A549 (cell line): Measurements from ENCODE around the gene ZEB1. TPM values are rescaled to one million over a fixed set of nuclear protein-coding genes. Genes with fewer than 3 reads are reported as not detected.
"Not testable (repeated sequence)": the region's sequence is repeated elsewhere in the genome, so short reads cannot be mapped to it uniquely, and the experiment has no call there.

ENCODE experiments used
- ATAC-seq, 2 experiments: fragments of 200-7000 bp in 1 of 2; fragments of >200 bp in 1 of 2; cut with Nextera tagmentation in 1 of 2; cut with Tn5 transposase in 1 of 2; 3 replicates each; pipeline versions ENCODE4 v1.8.0 to v1.9.1; 2018 to 2020; ENCODE audit warnings: mild to moderate bottlenecking in 1 of 2, moderate library complexity in 1 of 2
- CTCF ChIA-PET: fragments of 300-600 bp; sonication (Branson Sonifier 250); formaldehyde crosslinking; extraction: SDS; loops from one replicate; lab custom pipeline; 2021; ENCODE audit warnings: antibody characterized with exemption, inconsistent platforms; lab: Yijun Ruan, JAX
- POLR2A ChIA-PET: fragments of 350-600 bp; formaldehyde crosslinking; extraction: SDS; loops from one replicate; lab custom pipeline; 2021; ENCODE audit warnings: antibody characterized with exemption, inconsistent platforms; lab: Yijun Ruan, JAX
- DNase-seq, 2 experiments: peaks; one replicate each; pipeline versions ENCODE4 v3.0.0 to v3.0.0-alpha.2; 2011 to 2016; ENCODE audit warnings: low read depth in 1 of 2, low spot score in 1 of 2
- FAIRE-seq: peaks from 2 replicates; lab custom pipeline; 2011; peaks lifted over from hg19 to GRCh38; lab: Jason Lieb, UNC
- H3K27ac ChIP-seq, 2 experiments: fragments of >200 bp; sonication (Bioruptor Twin); formaldehyde crosslinking; 3 replicates each; pipeline ENCODE4 v1.5.1; 2016 to 2017
- H3K4me1 ChIP-seq: fragments of >200 bp; sonication (Bioruptor Twin); formaldehyde crosslinking; 3 replicates; pipeline ENCODE4 v1.6.1; 2016
- H3K4me2 ChIP-seq: fragments of >200 bp; sonication (Bioruptor Twin); formaldehyde crosslinking; 3 replicates; pipeline ENCODE4 v1.6.1; 2016
- H3K4me3 ChIP-seq: fragments of >200 bp; sonication (Bioruptor Twin); formaldehyde crosslinking; 3 replicates; pipeline ENCODE4 v1.5.1; 2016
- H3K9me3 ChIP-seq: fragments of >200 bp; sonication (Bioruptor Twin); formaldehyde crosslinking; 3 replicates; pipeline ENCODE4 v1.6.1; 2016
- CBX2 ChIP-seq: fragments of 200-600 bp; sonication (generic); IDR thresholded peaks from 2 replicates; pipeline ENCODE4 v1.6.1; 2016; ENCODE audit warnings: low read depth, mild to moderate bottlenecking, borderline replicate concordance
- CBX8 ChIP-seq: fragments of 200-600 bp; sonication (generic); IDR thresholded peaks from 2 replicates; pipeline ENCODE4 v1.6.1; 2016
- CEBPB ChIP-seq, 2 experiments: fragments of >200 bp in 1 of 2; sonication (Bioruptor Twin) in 1 of 2; formaldehyde crosslinking in 1 of 2; IDR thresholded peaks; 2 replicates each; pipeline ENCODE4 v1.6.1; 2012 to 2016
- CHD2 ChIP-seq: fragments of 150-350 bp; IDR thresholded peaks from 2 replicates; pipeline ENCODE4 v1.6.1; 2014; ENCODE audit warnings: low read length; ENCODE audit not compliant: partially characterized antibody
- CHD4 ChIP-seq: fragments of 200-600 bp; sonication (generic); IDR thresholded peaks from 2 replicates; pipeline ENCODE4 v1.6.1; 2016; ENCODE audit warnings: antibody characterized with exemption, mild to moderate bottlenecking, borderline replicate concordance
- CTCF ChIP-seq: fragments of >200 bp; sonication (Bioruptor Twin); formaldehyde crosslinking; IDR thresholded peaks from 3 replicates; pipeline ENCODE4 v1.5.1; 2016
- E2F6 ChIP-seq: IDR thresholded peaks from 2 replicates; pipeline ENCODE4 v1.6.1; 2012; ENCODE audit warnings: low read depth, borderline replicate concordance
- EHMT2 ChIP-seq: fragments of 200-600 bp; sonication (generic); IDR thresholded peaks from 2 replicates; pipeline ENCODE4 v1.6.1; 2016; ENCODE audit warnings: antibody characterized with exemption, low read depth, mild to moderate bottlenecking, moderate library complexity
- ELK1 ChIP-seq: fragments of 150-350 bp; IDR thresholded peaks from 2 replicates; pipeline ENCODE4 v1.6.1; 2014; ENCODE audit warnings: low read depth, mild to moderate bottlenecking, low read length
- ESRRA ChIP-seq: fragments of 150-350 bp; IDR thresholded peaks from 2 replicates; pipeline ENCODE4 v1.6.1; 2014; ENCODE audit warnings: mild to moderate bottlenecking, low read length, borderline replicate concordance
- FOSL2 ChIP-seq, 2 experiments: fragments of 450-650 bp in 1 of 2; fragments of >200 bp in 1 of 2; sonication (Bioruptor Twin) in 1 of 2; formaldehyde crosslinking; IDR thresholded peaks; 2 replicates each; pipeline versions ENCODE4 v1.5.0 to v1.6.1; 2016 to 2020; ENCODE audit warnings: mild to moderate bottlenecking in 1 of 2, moderate library complexity in 1 of 2
- FOXS1 ChIP-seq: fragments of 250-450 bp; sonication (Bioruptor Pico); IDR thresholded peaks from 2 replicates; pipeline ENCODE4 v1.5.0; 2020; ENCODE audit warnings: mild to moderate bottlenecking, moderate library complexity
- HDAC2 ChIP-seq: fragments of 200-600 bp; sonication (generic); IDR thresholded peaks from 2 replicates; pipeline ENCODE4 v1.6.1; 2016
- HEYL ChIP-seq: fragments of 250-450 bp; sonication (Bioruptor Pico); IDR thresholded peaks from 2 replicates; pipeline ENCODE4 v1.8.0; 2021; ENCODE audit warnings: mild to moderate bottlenecking, moderate library complexity
- HOXA7 ChIP-seq: fragments of 250-450 bp; sonication (Bioruptor Pico); IDR thresholded peaks from 2 replicates; pipeline ENCODE4 v1.5.0; 2020; ENCODE audit warnings: mild to moderate bottlenecking, moderate library complexity
- HOXB13 ChIP-seq: fragments of 250-450 bp; sonication (Bioruptor Pico); IDR thresholded peaks from 2 replicates; pipeline ENCODE4 v1.5.0; 2020; ENCODE audit warnings: low read depth, mild to moderate bottlenecking, moderate library complexity
- JUN ChIP-seq, 2 experiments: fragments of >200 bp; sonication (Bioruptor Twin); formaldehyde crosslinking; IDR thresholded peaks; 2 replicates in 1 of 2; 3 replicates in 1 of 2; pipeline ENCODE4 v1.6.1; 2016 to 2017
- JUNB ChIP-seq: fragments of >200 bp; sonication (Bioruptor Twin); formaldehyde crosslinking; IDR thresholded peaks from 2 replicates; pipeline ENCODE4 v1.6.1; 2016
- KDM5A ChIP-seq: fragments of 200-600 bp; sonication (generic); IDR thresholded peaks from 2 replicates; pipeline ENCODE4 v1.6.1; 2016; ENCODE audit warnings: antibody characterized with exemption, mild to moderate bottlenecking
- NFE2L2 ChIP-seq: fragments of 150-350 bp; conservative IDR thresholded peaks from 2 replicates; pipeline ENCODE4 v1.6.1; 2014; ENCODE audit warnings: low read length
- POLR2A ChIP-seq: IDR thresholded peaks from 2 replicates; pipeline ENCODE4 v1.6.1; 2012; ENCODE audit warnings: mild to moderate bottlenecking, low read length
- RFX5 ChIP-seq: fragments of 450-650 bp; IDR thresholded peaks from 2 replicates; pipeline ENCODE4 v1.7.1; 2014; ENCODE audit warnings: antibody characterized with exemption, mild to moderate bottlenecking, moderate library complexity
- SMC3 ChIP-seq: fragments of >200 bp; sonication (Bioruptor Twin); formaldehyde crosslinking; IDR thresholded peaks from 3 replicates; pipeline ENCODE4 v1.6.1; 2018; ENCODE audit warnings: inconsistent platforms
- SREBF2 ChIP-seq: fragments of 450-650 bp; IDR thresholded peaks from 2 replicates; pipeline ENCODE4 v1.6.1; 2014; ENCODE audit warnings: mild to moderate bottlenecking, moderate library complexity
- TP53 ChIP-seq: fragments of 250-450 bp; sonication (Bioruptor Pico); IDR thresholded peaks from 2 replicates; pipeline ENCODE4 v1.5.0; 2021; ENCODE audit warnings: mild to moderate bottlenecking, moderate library complexity
- ZNF302 ChIP-seq: fragments of 250-450 bp; sonication (Bioruptor Pico); IDR thresholded peaks from 2 replicates; pipeline ENCODE4 v1.9.0; 2021; ENCODE audit warnings: inconsistent platforms, mild to moderate bottlenecking, moderate library complexity
- WGBS: methylation state at CpG from one replicate; pipeline ENCODE4 v1.1.6; 2017; ENCODE audit errors: missing lambda C conversion rate; 5-methylcytosine and 5-hydroxymethylcytosine counted together
- polyA plus RNA-seq, 4 experiments: library from polyadenylated mRNA; depleted of rRNA in 3 of 4; stranded (reverse); fragments of >200 nt; fragmentation: RNase III in 1 of 4; extraction: RNeasy Plus Mini Kit Qiagen cat#74134 plus additional on column Dnase treatment in 1 of 4; gene quantifications; 2 replicates in 3 of 4; 3 replicates in 1 of 4; pipeline ENCODE4 v1.2.3, GENCODE V29; 2011 to 2017

The ZEB1 gene
- polyA plus RNA-seq, 2 of the 4 experiments (the other 2 are of a cell fraction), result 8.1 to 23.8 TPM

- Histone ChIP-seq H3K4me2 (no peak overlapping the region), H3K4me3 (no peak overlapping the region), H3K4me1 (no peaks in the 10 kb centered on the region), H3K9me3 (no peaks in the 10 kb centered on the region), H3K27ac (no peak overlapping the region)
- POLR2A ChIA-PET, result no interaction called here
- FAIRE-seq (no peak), ATAC-seq (no peak), DNase-seq (no peak)
- no peak for TF ChIP-seq E2F6
- TF ChIP-seq KDM5A, result no peak
- TF ChIP-seq FOSL2 (IDR thresholded peaks at IDR 0.05), result no peak
- no peak for TF ChIP-seq FOSL2 (CRISPR knock-in tag; IDR thresholded peaks at IDR 0.05)
- TF ChIP-seq CHD2, result no peak
- TF ChIP-seq ESRRA, result no peak
- TF ChIP-seq NFE2L2, result no peak
- TF ChIP-seq HEYL (CRISPR knock-in tag), result no peak
- TF ChIP-seq FOXS1 (CRISPR knock-in tag), result no peak
- no peak for TF ChIP-seq CBX2
- no peak for TF ChIP-seq JUN (IDR thresholded peaks at IDR 0.05)
- TF ChIP-seq SREBF2, result no peak
- CTCF ChIA-PET, result no interaction called here
Observed at GRCh38 chr10:31399631-31400030, 80.6 kb downstream of the ZEB1 start.

- TF ChIP-seq FOXS1 (CRISPR knock-in tag) (no peak), E2F6 (no peak), HOXB13 (CRISPR knock-in tag) (no peak), HDAC2 (no peak), CTCF (no peak), HOXA7 (CRISPR knock-in tag) (no peak), ELK1 (no peak)
- ChIA-PET CTCF (no interaction called here), POLR2A (interaction anchor here (1.1 kb wide), 1 partner anchor 17 kb away, joined by 3 read pairs; no protein-coding TSS in a partner anchor)
- 74% methylated on average over 3 of the region's 3 CpGs for WGBS
- Histone ChIP-seq H3K4me2 (no peak overlapping the region), H3K27ac (no peak overlapping the region), H3K9me3 (no peaks in the 10 kb centered on the region), H3K4me3 (no peak overlapping the region), H3K4me1 (no peaks in the 10 kb centered on the region)
- ATAC-seq (no peak), DNase-seq (no peak), FAIRE-seq (no peak)
Observed at GRCh38 chr10:31401287-31401686, 82.3 kb downstream of the ZEB1 start.

GRCh38 chr10:31404640-31405039 lies 85.6 kb downstream of the ZEB1 start:
- H3K27ac ChIP-seq, result no peak overlapping the region
- H3K4me1 ChIP-seq, result no peaks in the 10 kb centered on the region
- no peak for FAIRE-seq
- 0 out of 3 replicates have a peak, but pooled peaks cover 4% of the 10 kb centered on the region for H3K9me3 ChIP-seq
- ATAC-seq, result no peak
- no peak overlapping the region for H3K4me2 ChIP-seq
- CTCF ChIA-PET, result no interaction called here
- TF ChIP-seq SMC3 (no peak), NFE2L2 (no peak), CBX8 (no peak), TP53 (CRISPR knock-in tag) (no peak), EHMT2 (no peak), POLR2A (no peak), JUNB (no peak), ZNF302 (CRISPR knock-in tag) (no peak), RFX5 (no peak), SREBF2 (no peak), CHD4 (no peak), CEBPB (IDR thresholded peaks at IDR 0.05) (no peak), CBX2 (no peak)
- TF ChIP-seq, all 56 proteins: peak for 0
- no peak for DNase-seq
- no peak overlapping the region for H3K4me3 ChIP-seq
- POLR2A ChIA-PET, result no interaction called here

- H3K4me1 ChIP-seq, ATAC-seq, H3K4me3 ChIP-seq, FAIRE-seq, CTCF ChIA-PET, H3K4me2 ChIP-seq, POLR2A ChIA-PET, H3K9me3 ChIP-seq, H3K27ac ChIP-seq, DNase-seq: not testable (repeated sequence)
- 96% methylated on average over 3 of the region's 3 CpGs for WGBS
Observed at GRCh38 chr10:31405829-31406228, 86.8 kb downstream of the ZEB1 start.

GRCh38 chr10:31412397-31412796 lies 93.4 kb downstream of the ZEB1 start:
- H3K4me2 ChIP-seq, FAIRE-seq, DNase-seq, POLR2A ChIA-PET, H3K4me3 ChIP-seq, CTCF ChIA-PET, H3K4me1 ChIP-seq, H3K27ac ChIP-seq, H3K9me3 ChIP-seq, ATAC-seq: not testable (repeated sequence)
- WGBS, result 80% methylated on average over 2 of the region's 2 CpGs
